Inferior parietal cortex (tissue), 1 donor: Measurements from ENCODE around the gene TSC22D1.
A peak's percentile ranks its signal among the peaks of the same experiment; 100 is the strongest.
"Not testable (repeated sequence)": the region's sequence is repeated elsewhere in the genome, so short reads cannot be mapped to it uniquely, and the experiment has no call there.

Experiments used
- DNase-seq: peaks from one replicate; pipeline ENCODE4 v3.0.0-alpha.2; 2016; ENCODE audit errors: extremely low spot score

TSC22D1 gene

DNA sequence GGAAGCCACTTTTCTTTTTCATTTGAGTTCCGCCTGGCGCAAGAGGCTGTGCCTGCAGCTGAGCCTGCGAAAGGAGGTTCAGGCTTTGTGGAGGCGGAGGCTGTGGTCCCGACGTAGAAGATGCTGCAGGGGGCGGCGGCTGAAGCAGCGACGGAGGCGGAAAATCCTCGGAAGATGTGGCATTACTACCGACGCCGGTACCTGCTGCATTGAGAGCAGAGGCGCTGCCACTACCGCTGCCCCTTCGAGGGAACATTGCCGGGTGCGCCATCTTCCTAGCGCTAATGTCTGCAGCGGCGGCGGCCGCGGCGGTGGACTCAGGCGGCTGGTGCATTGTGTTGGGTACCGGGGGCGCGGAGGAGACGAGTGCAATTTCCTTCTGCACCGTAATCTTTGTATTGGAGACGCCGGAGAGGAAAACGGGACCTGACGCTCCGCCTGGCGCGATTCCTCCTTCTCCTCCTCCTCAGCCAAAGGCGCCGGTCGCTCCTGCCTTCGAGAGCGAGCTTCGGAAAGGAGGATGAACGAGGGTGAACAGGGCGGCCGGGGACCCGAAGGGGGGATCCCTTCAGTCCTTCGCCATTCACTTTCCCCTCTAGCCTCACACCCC is at the start of gene TSC22D1:
TSC22D1 (minus strand) TSS at position 590 of the 610 bp plus-strand sequence; CDS start at position 334, 256 bp downstream.
- DNase-seq = peak; percentile 45

DNA sequence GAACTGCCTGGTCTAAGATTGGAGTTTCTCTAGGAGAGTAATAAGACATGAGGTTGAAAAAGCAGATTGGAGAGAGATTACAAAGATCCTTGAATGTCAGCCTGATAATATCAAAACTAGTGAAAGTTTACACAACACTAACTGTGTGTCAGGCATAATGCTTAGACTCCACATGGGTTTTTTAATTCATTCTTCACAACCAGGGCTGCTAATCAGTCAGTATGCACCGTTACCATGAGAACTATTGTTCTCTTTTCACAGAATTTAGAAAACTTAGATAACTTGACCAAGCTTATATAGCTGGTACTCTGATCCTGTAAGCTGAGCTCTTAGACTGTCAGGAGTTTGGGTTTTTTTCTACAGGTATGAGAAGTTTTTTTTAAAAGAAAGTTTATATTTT is 46.6 kb upstream of the TSC22D1 start:
- DNase-seq = no peak

DNA sequence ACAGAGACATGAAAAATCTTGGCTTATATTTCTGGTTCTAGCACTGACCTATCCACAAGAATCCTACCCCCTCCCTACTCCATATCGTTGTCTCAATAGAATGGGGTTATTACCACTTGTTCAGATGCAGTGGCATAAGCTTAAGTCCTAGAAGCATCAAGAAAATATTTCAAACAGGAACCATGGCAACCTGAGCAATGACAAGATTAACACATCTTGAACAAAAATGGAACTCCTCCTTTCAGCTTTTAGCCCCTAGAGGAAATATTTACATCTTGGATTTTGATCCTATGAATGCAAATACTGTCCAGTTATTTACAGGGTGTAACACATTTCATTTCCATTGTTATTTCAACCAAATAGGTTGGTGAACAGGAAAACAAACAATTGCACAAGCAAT is 46.1 kb upstream of the TSC22D1 start:
- DNase-seq = no peak

DNA sequence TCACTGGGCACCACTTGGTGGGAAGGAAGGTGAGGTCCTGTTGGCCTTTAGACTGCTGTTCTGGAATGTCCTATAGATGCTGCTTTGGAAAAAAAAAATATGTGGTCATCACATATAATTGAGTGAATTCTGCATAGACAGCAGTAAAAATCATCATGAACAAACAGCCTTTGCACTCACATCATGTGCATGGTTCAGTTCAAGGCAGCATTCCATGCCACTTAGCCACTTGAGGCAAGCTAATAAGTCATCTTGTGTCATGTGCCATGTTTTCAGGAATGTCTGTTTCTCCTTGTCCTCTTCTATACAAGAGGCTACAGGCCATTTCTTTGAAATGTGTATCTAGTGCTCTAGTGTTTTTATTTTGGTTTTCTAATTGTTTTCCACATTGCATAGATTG is 43.9 kb upstream of the TSC22D1 start:
- DNase-seq = no peak

DNA sequence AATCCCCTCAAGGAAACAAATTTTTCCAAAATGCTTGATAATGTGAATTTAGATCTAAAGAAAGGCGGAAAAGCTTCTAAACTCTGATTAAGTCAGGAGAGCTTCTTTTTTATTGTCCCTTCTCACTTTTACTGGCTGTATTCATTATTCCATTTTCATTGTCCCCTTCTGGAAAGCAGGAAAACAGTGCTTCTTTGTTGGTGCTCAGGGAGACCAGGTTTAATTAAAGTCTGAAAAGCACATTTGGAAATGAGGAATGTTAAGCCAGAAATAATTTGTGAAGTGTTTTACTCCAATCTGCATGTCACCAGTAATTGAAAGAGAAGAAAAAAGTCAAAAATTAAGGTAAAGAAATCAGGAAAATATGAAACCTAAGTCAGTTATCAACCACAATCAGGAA is 43.5 kb upstream of the TSC22D1 start:
- no peak for DNase-seq

DNA sequence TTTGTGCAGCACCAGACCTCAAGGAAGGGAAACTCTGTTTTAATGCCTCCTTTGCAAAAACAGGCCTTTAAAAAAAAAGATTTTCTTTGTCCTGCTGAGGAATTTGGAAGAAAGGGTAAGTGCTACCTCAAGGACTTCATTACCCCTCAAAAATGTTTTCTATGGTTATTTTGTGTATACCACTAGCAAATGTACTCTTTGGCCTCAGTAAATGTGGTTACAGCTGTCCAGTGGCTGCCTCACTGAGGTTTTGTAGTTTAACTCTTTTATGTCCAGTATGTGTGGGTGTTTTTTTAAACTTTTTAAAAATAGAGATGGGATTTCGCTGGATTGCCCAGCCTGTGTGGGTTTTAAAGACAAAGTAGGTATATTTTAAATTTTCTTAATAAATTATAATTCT is 42.2 kb upstream of the TSC22D1 start:
- DNase-seq = no peak

DNA sequence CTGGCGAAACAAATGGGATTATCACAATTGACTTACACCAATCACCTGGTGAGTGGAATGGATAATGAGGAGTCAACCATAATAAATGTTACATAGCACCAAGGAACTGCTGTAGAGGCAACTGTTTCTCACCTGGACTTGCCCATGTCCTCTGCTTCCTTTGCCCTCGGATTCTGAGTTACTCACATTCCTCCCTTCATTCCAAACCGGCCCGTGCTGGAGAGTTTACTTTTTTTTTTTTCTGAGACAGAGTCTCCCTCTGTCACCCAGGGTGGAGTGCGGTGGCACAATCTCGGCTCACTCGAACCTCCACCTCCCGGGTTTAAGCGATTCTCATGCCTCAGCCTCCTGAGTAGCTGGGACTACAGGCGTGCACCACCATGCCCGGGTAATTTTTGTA is 41.5 kb upstream of the TSC22D1 start:
- no peak for DNase-seq

DNA sequence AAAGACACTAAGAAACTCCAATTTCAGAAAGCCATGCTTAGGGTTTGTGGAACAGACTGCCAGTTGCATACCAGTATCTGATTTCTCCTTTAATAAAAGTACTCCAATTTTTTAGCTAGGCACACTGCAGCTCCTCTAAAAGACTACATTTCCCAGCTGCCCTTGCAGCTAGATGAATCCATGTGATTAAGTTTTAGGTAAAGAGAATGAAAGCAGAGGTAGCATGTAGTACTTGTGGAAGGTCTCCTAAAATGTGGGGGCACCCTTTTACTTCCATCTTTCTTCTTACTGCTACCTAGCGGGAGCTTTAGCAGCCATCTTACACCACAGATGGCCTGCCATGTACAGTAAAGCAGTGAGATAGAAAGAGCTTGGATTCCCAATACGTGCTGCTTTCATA is 33.0 kb upstream of the TSC22D1 start:
- DNase-seq = no peak

DNA sequence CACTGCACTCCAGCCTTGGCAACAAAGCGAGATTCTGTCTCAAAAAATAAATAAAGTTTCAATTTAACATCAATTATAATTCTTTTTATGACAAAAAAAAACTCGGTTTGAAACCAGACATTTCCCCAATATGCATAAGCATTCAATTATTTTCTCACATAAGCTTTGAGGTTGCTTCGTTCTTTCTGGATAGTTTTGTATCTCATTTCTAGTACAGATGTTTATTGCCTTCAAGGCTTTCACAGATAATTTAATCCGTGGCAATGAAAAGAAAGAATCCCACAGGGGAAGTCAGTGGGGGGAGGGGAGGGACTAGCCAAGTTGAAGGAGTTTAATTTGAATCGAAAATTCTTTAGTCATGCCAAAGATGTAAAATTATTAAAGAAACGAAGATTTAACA is 29.6 kb upstream of the TSC22D1 start:
- no peak for DNase-seq

DNA sequence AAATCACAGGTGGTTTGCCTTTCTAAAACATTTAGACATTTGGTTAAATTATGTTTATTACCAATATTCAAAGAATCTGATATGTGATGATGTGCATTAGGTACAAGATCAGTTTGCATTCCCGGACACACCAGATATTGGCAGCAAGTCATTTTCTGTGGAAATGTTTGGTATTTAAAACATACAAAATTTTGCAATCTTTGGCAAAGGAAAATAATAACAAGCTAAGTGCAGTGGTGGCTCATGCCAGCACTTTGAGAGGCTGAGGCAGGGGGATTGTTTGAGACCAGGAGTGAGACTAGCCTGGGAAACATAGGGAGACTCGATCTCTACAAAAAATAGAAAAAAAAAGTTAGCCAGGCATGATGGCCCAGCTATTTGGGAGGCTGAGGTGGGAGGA is 29.1 kb upstream of the TSC22D1 start:
- DNase-seq = no peak

DNA sequence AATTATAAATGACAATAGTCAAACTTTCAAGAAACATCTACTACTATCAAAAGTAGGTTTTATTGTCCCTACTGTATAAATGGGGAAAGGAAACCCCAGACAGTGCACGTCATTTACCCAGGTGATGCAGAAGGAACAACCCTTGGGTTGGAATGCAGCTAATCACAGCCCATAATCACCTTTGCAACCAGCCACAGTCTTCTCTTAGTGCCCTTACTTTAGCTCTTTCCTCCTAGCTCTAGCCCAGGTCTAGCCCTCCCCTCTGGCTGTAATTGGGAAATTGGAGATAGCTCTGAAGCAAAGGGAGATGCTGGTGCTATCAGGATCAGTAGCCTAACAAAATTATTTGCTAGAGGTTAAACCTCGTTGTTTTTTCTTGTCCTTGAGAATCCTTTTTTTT is 25.5 kb upstream of the TSC22D1 start:
- DNase-seq = no peak

DNA sequence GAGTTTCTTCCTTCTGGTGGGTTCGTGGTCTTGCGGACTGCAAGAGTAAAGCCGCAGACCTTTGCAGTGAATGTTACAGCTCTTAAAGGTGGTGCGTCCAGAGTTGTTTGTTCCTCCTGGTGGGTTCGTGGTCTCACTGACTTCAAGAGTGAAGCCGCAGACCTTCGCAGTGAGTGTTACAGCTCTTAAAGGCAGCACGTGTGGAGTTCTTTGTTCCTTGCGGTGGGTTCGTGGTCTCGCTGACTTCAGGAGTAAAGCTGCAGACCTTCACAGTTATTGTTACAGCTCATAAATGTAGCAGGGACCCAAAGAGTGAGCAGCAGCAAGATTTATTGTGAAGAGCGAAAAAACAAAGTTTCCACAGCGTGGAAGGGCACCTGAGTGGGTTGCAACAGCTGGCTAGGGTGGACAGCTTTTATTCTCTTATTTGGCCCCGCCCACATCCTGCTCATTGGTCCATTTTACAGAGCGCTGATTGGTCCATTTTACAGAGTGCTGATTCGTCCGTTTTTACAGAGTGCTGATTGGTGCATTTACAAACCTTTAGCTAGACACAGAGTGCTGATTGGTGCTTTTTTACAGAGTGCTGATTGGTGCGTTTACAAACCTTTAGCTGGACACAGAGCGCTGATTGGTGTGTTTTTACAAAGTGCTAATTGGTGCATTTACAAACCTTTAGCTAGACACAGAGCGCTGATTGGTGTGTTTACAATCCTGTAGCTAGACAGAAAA is 17.9 kb upstream of the TSC22D1 start:
- not testable (repeated sequence) for DNase-seq

DNA sequence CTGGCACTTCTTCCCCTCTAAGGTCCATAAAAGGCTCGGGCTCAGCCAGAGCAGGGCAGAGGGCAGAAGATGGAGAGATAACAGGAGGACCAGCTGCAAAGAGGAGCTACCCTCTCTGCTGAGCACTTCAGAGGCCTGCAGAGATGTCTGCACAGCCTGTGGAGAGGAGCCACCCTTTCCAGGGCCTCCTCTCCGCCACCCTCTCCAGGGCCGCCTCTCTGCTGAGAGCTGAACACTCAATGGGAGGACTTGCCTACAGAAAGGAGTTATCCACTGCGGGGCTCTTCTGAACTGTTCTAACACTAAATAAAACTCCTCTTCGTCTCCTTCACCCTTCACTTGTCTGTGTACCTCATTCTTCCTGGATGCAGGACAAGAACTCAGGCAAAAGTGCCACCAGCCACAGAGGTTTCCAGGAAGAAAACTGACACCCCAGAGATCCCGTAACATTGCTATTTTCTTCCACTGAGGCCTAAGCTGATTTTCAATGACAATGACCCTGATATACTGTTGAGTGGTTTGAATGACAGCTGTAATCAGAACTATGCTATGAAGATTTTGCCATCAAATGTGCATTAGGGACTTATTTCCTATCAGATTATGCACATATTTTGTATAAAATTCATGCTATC is 16.2 kb upstream of the TSC22D1 start:
- no peak for DNase-seq

DNA sequence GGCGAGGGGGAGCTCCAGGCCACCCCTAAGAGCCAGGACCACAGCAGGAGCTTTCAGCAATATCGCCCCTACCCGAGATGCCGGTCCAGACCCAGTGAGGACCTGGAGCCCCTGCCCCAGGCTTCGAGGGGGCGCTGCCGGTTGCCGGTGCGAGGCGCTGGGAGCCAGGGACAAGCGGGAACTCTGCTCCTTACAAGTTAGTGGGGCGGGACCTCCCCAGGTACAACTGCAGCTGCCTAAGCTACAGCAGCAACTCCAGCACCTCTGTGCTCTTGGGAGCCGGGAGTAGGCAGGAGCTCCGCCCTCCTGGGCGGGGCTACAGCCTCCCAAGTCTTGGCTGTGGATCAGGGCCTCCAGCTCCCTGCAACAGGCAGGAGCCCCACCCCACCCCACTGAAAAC is 15.2 kb upstream of the TSC22D1 start:
- no peak for DNase-seq

DNA sequence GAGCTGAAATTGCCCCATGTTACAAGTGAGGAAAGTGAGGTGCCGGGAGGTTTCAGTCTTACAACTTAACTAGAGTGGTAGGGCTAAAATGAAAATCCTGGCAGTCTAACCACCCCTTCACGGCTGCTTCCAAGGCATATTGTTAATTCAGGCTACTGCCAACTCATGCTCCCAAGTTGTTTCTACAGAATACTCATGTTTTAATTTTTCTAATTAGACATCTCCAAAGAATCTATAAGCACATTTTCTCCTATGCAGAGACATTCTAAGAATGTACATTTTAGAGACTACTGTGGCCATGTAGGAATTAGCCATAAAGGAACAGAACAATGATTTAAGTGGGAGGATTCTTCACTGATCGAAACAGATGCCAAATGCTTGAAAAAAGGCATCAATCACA is 7.0 kb upstream of the TSC22D1 start:
- DNase-seq = no peak

DNA sequence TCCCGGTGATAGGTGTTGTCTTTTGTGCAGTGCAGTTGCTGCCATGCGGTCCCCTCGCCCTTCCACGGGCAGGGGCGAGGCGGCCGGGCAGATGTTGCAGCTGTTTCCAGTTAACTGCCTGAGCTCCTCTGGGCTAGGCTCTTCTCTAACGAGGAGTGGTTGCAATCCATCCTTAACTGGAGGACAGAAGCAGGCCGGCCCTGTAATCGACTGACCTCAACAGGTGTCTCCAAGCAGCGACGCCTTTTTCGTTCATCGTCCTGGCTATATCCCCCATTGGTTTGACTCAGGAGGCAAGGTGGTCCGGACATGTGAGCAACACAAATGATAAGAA is 1.9 kb upstream of the TSC22D1 start:
- DNase-seq = no peak

DNA sequence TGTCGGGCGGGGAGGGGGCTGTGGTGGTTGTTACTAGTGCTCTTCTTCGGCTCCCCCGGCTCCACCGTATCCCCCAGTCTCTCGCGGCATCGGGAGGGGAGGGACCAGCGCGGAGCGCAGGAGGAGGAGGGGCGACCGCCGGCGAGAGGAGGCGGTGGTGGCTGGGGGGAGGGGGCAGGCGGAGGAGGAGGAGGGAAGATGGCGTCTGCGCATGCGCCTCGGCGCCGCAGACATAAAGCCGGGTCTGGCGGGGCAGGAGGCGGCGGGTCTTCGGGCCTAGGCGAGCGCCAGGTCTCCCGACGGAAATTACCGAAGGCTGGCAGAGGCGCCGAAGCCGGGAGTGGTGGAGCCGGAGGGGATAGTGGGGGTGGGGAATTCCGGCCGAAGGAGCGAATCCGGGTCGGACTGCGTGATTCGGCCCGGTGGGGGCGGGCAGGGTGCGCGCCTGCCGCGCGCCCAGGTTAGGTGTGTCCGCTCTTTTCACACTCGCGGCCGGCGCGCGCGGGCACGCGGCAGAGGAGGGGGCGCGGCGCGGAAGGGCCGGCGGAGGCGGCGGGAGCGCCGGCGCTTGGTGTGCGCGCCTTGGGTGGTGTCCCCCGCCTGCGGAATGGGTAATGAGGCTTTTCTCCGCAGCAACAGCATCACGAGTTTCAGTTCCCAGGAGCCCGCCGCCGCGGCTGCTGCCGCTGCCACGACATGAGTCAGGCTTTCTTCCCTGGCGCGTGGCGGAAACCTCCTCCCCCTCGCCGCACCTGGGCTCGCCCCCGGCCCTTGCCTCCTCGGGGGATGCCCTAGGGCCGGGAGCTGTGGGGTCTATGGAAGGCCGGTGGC is 1.3 kb upstream of the TSC22D1 start:
- DNase-seq = peak; percentile 87

DNA sequence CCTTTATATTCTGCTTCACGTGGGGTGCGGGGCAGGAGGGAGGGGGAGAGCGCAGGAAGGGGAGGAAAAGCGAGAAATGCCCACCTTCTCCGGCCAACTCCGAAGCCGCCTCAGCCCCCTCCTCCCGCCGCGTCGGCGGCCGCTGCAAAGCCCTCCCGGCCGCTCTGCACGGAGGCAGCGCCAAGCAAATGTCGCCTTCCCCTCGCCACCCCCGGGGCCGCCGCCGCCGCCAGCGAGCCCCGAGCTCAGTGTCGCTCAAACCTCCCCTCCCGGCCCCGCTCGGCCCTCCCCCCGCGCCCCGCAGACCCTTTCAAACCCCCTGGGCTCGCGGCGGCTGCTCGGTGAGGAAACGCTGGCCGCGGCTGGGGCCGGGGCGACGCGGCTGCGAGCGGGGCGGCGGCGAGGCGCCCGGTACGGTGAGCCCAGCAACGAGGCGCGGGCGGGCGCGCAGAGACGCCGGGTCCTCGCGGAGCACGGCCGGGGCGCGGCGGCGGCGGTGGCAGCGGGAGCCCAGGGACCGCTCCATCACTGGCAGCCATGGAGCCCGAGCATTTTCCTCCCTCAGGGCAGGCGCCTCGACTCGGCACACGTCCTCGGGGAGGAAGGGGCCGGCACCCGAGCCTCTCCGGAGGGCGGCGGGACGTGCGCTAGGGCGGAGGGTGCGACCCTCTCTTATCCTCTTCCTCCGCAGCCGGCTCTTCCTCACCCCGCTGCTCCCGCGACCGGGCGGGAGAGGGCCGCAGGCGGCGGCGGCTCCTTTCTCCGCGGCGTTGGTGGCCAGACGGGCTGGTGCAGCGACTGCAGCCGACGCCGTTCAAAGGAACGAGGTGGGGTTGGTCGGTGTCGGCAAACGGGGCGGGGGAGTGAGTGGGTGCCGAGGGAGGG is 463 bp upstream of the TSC22D1 start:
- no peak for DNase-seq

DNA sequence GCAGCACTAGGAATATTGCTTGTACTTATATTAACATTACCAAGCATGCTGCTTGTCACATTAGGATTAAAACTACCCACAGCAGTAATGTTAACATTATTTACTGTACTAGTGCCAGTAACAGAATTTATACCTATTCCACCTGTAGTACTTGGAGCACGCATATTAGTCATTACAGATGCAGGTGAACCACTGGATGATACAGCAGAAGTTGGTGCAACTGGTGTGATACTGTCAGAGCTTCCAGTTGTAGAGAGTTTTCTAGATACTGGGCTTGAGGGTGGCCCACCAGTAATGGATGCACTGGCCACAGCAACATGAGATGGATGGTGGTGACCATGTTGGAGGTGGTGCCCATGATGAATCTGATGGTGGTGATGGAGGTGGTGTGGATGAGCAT is 1.1 kb downstream of the TSC22D1 start:
- DNase-seq = no peak

DNA sequence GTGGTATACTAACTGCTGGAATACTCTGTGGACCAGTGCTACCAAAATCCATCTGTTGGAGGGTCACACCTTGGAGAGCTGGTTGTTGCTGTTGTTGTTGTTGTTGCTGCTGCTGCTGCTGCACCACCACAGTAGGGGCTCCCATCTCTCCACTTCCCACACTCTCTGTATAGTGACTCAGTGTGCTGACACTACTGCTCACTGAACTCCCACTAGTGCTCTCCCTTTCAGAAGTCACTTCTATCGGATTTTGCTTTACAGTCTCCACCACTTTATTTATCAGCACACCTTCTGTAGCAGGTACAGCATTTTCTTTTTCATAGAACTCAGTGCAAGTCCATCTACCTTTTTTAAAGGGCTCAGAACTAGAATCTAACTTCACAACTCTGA is 1.7 kb downstream of the TSC22D1 start:
- DNase-seq = no peak

DNA sequence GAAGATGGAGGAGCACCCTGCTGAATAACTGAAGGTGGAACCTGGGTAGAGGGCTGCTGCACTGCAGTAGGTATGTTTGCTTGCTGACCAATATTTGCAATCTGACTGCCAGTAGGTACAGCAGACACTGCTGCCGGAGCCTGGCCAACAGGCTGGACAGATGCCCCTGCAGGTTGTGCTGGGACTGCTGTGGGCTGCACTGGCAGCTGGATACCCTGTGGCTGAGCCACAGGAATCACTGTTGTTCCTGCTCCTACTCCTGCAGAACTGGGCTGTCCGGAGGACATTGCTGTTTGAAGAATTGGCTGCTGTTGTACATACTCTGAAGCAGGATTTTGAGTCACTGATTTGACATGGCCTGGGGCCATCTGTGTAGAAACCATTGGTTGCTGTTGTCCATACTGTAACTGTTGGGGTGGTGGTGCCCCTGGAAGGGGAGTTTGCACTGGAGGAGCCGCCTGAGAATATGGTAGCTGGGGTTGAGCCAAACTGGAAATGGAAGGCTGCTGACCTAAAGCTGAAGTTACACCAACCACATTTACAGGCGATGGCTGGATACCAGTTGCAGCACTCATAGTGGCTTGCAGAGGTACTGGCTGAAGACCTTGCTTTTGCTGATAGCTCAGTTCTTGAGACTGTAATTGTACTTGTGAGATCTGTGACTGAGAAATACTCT is 2.2 kb downstream of the TSC22D1 start:
- no peak for DNase-seq
